GM19328 (cell line): ENCODE results near the gene CD300A.

Experiments used
- ATAC-seq: cut with Tn5 transposase; IDR thresholded peaks from one replicate; pipeline ENCODE4 v1.9.1; 2021; ENCODE audit warnings: mild to moderate bottlenecking, moderate library complexity; ENCODE audit not compliant: unreplicated experiment

The CD300A gene

DNA sequence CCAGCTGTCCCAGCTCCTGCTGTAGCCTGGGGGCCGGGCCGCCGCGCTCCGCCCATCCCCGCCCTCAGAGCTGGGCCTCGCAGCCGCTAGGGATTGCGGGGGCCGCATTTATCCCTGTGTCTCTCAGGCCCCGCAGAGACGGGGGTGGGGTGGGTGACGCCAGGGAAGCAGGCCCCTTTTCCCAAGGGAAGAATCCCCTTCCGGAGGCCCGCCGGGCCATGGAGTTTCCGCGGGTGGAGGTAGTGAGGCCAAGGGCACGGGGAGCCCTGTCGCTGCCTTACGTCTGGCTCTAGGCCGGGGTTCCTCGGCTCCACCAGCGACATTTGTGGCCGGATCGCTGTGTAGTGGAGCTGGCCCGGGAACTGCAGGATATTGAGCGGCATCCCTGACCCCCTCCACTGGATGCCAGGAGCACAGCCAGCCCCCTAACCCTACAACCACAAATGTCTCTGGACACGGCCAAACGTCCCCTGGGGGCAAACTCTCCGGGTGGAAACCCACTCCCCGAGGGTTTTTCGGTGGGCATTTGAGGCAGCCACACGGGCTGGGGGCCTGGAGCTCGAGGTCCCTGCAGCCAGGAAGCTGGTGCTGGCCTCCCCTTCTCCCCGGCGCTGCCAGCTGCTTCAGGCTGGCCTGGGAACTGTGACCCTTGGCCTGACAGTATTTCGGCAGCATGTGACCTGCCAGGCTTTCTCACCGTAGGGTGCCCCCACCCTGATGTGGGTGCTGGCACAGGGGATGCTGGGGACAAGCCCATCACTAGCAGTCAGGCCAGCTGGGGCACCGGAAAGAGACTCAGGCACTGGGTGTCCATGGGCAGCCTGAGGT lies 12.0 kb upstream of the CD300A start:
- ATAC-seq, result peak; percentile 90

GRCh38 chr17:74455025-74455545 lies 11.3 kb upstream of the CD300A start:
- ATAC-seq, result no peak

DNA sequence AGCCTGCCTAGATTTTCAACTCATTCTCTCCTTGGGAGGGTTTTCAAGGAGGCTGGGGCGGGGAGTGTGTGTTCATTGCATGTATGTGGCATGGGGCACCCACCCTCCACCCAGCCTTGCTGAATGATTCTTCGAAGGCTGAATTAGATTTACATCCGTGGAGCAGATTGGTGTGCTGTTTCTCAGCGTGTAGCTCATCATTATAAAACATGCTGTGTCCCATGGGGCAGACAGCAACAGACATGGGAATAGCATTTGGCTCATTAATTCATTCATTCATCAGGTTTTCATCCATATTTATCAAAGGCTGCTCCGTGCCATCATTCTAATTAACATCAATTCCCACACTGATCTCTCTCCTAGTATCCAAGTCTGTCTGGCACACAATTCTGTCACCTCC lies 10.6 kb upstream of the CD300A start:
- no peak for ATAC-seq

DNA sequence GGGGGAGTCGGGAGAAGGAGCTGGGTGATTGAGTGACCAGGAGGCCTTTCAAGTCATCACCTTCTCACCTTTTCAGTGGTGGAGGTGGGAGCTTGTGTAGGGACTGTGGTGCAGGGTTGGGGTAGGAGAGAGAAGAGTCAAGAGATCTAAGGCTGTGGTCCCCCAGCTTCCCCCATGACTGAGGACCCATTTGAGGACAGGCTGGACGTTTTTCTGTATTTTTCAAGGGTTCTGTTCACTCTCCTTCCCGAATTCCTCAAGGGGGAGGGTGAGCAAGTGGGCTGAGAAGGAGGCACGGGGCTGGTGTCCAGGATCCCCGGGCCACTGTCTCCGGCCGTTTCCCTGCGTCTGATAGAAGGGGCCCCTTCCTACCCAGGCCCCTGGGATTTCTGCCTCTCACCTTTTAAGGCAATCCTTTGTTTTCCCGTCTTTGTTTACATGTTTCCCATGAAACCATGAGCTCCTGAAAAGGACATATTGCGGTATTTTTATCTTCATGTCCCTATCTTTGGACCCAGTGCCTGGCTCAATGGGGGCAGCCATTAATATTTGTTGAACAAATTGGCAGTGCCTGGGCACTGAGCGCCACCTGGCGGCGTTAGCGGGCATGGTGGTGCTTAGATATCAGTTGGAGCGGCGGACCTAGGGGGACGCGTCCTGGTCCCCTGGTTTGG lies 9.2 kb upstream of the CD300A start:
- no peak for ATAC-seq

DNA sequence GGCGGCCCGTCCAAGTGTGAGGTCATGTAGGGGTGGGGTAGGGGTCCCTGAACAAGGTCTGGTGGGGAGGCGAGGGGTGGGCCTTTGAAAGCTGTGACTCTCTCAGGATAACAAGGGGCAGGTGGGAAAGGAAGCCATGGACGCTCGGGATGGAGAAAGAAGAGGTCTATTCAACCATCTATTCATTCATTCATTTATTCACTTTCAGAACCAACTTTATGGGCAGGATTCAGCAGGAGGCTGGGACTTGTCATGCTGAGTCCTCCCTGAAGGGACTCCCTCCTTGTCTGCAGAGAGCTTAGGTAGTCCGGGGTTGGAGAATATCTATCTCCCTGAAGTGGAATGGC lies 8.6 kb upstream of the CD300A start:
- no peak for ATAC-seq

DNA sequence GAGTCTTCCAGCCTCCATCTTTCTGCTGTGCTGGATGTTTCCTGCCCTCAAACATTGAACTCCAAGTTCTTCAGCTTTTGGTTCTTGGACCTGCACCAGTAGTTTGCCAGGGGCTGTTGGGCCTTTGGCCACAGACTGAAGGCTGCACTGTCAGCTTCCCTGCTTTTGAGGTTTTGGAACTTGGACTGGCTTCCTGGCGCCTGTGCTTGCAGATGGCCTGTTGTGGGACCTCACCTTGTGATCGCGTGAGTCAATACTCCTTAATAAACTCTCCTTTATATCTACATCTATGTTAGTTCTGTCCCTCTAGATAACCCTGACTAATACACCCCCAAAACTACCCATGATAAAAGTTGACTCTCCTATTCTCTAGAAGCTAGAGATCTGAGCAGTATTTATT lies 7.6 kb upstream of the CD300A start:
- no peak for ATAC-seq

- ATAC-seq, result no peak
Measured at GRCh38 chr17:74459622-74460021, 6.8 kb upstream of the CD300A start.

DNA sequence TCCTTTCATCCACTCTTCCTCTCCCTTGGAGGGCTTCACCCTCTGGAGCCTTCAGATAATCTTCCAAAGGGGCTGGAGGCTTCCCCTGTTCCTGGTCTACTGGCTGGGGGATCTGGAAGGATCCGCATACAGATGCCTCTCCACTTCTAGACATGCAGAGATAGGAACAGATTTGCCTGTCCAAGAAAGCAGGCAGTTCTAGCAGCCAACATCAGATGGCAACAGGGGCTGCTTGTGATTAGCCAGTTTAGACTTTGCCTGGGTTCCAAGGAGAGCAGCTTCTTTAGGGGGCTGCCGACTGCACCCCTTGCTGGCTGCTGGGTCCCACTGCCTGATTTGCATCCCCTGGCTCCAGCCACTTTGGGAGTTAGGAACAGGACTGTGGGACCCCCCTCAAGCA lies 6.2 kb upstream of the CD300A start:
- ATAC-seq, result no peak

DNA sequence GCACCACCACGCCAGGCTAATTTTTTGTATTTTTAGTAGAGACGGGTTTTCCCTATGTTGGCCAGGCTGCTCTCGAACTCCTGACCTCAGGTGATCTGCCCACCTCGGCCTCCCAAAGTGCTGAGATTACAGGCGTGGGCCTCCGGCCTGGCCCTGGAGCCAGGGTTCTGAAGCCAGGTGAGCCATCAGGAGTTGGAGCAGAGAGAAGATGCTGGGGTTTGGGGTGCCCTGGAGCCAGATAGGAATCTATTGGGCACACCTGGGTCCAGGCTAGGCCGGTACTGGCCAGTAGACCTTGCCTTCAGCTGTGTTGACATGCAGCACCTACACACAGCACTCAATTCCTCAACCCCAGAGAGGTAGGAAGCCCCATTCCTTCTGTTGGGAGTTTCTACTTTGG lies 5.4 kb upstream of the CD300A start:
- no peak for ATAC-seq

- no peak for ATAC-seq
Measured at GRCh38 chr17:74461611-74462010, 4.8 kb upstream of the CD300A start.

- ATAC-seq, result no peak
Measured at GRCh38 chr17:74464730-74465377, 1.6 kb upstream of the CD300A start.

GRCh38 chr17:74465378-74466110 lies 890 bp upstream of the CD300A start:
- ATAC-seq, result no peak

DNA sequence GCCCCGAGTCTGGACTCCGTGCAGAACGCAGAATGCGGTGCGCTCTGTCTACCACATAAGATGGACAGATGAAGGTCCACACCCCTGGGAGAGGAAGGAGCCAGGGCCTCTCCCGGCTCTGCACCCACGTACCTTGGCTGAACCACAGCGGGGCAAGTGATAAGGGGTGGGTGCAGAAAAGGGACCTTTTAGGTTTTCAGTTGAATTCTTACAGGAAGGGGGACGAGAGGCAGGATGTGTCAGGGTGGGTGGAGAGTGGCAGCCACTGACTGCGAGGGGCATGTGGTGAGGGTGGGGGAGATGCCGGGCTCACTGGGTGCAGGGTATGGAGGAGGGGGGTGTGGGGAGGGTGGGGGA lies 372 bp downstream of the CD300A start:
- no peak for ATAC-seq

- peak; percentile 53 for ATAC-seq
Measured at GRCh38 chr17:74467221-74467951, 952 bp downstream of the CD300A start.

DNA sequence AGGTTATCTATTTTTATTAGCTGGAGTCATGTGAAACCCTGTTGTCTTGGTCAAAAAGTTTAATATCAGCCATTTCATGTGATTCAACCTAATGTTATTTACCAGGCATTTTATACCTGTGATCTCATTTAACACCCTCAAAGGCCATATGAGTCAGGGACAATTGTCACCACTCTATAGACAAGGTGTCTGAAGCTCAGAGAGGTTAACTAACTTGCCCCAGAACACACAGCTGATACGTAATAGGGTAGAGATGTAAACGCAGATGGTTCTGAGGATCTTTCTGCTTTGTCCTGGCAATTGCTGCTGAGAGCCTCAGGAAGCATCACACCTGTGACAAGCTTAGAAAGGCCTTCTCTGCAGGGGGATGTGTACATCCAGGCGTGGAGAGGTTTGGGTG lies 4.9 kb downstream of the CD300A start:
- no peak for ATAC-seq

GRCh38 chr17:74472890-74473289 lies 6.5 kb downstream of the CD300A start:
- no peak for ATAC-seq

GRCh38 chr17:74473294-74473693 lies 6.9 kb downstream of the CD300A start:
- no peak for ATAC-seq

DNA sequence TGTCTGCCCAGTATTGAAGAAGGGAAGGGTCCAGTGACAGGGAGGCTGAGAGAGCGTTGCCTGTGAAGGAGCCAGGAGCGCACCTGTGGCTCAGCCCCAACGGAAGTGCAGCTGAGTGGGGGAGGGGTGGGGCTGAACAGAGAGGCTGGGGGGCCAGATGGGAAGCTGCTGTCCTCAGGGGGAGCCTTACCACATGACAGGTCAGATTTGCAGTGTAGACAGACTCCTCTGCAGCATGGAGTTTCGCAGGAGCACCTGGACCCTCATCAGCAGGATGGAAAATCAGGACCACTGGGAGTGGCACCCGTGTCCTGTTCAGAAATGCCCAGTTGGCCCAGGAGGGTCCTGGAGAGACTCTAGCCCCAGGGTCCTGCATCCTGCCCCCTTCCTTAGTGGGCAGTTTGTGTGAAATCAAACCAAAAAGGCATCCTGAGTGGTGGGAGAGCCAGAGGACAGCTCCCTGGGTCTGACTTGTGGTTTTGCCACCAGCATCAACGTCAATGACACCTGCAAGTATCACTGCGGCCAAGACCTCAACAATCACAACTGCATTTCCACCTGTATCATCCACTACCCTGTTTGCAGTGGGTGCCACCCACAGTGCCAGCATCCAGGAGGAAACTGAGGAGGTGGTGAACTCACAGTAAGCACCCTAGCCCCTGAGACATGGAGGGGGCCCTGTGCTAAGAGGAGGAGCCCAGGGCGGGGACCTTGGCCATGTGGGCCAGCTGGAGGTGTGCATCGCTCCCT lies 7.8 kb downstream of the CD300A start:
- ATAC-seq, result no peak

DNA sequence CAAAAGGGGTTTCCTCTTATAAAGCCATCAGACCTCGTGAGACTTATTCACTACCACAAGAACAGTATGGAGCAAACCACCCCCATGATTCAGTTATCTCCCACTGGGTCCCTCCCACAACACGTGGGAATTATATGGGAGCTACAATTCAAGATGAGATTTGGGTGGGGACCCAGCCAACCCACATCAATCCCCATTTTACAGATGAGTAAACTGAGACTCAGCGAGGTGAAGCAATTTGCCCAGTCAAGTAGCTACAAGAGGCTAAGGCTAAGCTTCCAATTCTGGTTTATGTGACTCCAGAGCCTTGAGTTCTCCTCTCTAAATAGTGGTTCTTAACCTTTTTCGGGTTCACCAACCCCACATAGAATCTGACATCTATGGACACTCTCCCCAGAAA lies 8.8 kb downstream of the CD300A start:
- ATAC-seq, result no peak

GRCh38 chr17:74477411-74477810 lies 11.0 kb downstream of the CD300A start:
- no peak for ATAC-seq
